HG03457 (cell line): ENCODE results near the gene MYRF.

Source experiments
- ATAC-seq: cut with Tn5 transposase; IDR thresholded peaks from one replicate; pipeline ENCODE4 v1.9.1; 2021; ENCODE audit warnings: moderate number of reproducible peaks; ENCODE audit not compliant: unreplicated experiment

Gene MYRF

DNA sequence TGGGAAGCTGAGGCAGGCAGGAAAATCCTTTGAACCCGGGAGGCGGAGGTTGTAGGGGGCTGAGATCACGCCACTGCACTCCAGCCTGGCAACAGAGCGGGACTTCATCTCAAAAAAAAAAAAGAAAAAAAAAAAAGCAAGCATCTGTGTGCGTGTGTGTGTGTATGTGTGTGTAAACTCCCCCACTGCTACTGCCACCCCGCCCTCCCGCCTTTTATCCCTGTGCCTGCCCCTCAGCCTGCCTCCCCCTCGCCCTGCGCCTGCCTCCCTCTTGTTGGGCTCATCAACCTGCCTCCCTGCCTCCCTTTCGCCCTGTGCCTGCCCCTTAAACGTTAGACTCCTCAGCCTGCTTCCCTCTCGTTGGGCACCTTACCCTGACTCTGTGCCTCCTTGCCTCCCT, 22.0 kb downstream of the MYRF start:
- ATAC-seq = no peak

DNA sequence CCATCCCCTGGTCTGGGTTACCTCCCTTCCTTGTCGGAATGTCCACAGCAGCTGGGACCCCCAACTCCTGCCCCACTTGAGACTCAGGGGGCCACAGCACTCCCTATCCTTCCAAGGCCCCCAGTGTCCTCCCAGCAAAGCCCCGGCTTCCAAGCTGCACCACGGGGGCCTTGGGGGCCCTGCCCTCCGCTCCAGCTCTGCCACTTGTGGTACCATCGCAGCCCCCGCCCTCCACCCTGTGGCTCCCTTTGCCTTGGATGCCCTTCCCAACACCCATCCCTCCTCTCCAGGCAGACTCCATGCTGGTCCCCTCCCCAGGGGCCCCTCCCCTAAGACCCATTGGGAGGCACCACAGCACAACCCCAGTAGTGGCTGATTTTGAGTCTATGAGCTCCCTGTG, 22.7 kb downstream of the MYRF start:
- no peak for ATAC-seq

DNA sequence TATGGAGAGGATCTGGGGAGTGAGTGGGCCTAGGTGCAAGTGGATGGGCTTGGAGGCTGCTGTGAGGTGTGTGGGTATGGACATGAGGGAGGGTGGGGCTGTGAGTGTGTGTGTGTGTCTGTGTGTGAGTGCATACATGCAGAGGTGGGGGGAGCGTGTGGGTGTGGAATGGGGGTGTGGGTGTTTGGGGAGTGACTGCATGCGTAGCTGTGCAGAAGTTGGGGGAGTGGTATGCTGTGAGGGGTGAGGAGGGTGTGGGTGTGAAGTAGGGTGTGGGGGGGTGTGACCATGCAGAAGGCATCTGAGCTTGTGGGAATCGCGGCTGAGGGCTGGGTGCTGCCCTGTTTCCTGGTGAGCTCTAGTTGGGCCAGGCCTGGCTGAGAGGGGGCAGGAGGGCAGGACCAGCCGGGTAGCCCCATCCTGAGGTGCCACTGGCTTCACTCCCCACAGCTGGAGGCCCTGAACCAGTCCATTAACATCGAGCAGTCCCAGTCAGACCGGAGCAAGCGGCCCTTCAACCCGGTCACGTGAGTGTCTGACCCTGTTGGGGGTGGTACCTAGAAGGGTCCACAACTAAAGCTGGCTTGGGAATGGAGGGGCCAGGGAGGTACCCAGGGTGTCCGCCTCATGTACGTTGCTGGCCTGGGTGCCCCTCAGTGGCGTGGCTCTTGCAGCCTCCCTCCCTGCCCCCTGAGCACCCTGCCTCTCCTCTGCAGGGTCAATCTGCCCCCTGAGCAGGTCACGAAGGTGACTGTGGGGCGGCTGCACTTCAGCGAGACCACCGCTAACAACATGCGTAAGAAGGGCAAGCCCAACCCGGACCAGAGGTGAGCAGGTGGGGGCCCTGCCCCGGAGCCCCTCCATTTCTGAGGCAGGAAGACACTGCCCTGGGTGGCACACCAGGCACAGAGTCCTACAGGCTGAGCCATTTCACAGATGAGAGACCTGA, 23.4 kb downstream of the MYRF start:
- ATAC-seq = no peak

DNA sequence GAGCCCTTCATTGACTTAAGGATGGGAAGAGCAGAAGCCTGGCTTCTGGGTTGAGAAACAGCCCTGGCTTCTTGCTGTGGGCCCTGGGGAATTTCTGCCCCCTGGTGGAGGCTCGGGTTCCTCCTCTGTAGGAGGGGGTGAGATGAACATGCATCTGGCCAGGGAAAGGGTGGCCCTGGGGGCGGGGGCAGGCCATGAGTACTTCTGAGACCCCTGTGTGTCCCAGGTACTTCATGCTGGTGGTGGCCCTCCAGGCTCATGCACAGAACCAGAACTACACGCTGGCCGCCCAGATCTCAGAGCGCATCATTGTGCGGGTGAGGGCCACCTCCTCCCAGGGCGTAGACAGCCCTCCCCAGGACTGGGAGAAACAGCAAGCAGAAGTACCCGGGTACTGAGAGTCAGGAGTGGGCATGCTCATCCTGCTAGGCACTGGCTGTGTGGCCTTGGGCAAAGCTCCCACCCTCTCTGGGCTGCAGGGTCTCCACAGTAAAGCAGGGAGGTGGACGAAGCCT, 24.2 kb downstream of the MYRF start:
- ATAC-seq = no peak

DNA sequence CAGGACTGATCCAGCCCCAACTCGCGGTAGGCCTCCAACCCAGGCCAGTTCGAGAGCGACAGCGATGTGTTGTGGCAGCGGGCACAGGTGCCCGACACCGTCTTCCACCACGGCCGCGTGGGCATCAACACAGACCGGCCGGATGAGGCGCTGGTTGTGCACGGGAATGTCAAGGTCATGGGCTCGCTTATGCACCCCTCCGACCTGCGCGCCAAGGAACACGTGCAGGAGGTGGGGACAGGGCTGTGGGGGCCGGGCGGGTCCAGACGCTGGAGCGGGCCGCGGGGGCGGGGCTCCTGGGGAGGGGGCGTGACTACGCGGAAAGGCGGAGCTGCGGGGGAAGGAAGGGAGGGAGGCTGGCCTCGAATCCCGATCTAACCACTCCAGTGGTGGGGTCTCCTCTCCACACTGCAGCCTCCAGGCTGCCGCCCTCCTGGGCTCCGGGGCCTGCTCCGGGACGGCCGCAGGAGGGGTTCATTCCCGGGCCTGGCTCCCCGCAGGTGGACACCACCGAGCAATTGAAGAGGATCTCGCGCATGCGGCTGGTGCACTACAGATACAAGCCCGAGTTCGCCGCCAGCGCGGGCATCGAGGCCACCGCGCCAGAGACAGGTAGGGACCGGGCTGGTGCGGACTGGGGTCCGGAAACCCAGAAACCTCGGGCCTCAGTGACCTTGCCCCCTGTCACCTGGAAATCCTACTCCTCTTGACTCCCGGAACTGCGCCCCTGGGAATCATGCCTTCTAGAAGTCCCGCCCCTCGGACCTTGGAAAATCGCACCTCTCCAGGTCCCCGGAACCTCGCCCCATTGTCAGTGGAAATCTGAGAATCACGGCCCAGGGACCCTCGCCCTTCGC, 25.0 kb downstream of the MYRF start:
- no peak for ATAC-seq

DNA sequence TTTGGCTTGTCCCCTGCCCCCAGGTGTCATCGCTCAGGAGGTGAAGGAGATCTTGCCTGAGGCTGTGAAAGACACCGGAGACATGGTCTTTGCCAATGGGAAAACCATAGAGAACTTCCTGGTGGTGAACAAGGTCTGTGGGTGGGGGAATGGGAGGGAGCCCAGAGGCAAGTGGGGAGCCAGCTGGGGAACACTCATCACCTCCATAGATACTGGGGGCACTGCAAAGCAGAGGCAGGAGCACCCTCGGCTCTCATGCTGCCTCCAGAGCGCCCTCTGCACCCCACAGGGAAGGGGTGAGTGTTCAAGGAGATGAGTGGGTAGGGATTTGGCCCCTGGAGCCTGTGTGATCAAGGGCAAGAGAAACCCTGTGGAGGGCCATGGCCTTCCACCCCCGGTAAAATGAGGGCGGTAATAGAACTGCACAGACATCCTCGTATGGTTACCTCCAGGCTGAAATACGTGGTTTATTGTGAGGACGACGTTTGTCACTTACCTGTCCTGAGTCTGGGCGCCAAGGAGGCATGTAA, 26.0 kb downstream of the MYRF start:
- no peak for ATAC-seq

DNA sequence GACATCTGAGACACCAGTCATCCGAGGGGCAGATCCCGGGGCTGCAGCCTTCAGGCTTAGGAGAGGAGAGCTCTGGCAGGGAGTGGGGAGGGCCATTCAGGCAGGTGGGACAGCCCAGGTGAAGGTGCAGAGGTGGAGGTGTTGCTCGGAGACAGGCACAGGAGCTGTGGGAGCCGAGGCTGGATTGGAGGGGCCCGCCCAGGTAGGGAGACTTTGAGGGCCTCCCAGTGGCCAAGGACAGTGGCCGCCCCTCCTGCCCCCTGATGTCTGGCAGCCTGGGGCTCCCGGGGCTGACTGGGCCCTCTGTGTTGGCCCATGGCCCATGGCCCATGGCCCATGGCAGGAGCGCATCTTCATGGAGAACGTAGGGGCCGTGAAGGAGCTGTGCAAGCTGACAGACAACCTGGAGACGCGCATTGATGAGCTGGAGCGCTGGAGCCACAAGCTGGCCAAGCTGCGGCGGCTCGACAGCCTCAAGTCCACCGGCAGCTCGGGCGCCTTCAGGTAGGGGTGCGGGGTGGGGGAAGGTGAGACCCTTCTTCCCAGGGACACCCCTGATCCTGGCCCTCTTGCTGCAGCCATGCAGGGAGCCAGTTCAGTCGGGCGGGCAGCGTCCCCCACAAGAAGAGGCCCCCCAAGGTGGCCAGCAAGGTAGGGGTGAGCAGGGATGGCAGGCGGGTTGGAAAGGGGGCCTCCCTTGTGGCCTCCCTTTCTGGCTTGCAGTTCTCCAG, 26.6 kb downstream of the MYRF start:
- no peak for ATAC-seq

DNA sequence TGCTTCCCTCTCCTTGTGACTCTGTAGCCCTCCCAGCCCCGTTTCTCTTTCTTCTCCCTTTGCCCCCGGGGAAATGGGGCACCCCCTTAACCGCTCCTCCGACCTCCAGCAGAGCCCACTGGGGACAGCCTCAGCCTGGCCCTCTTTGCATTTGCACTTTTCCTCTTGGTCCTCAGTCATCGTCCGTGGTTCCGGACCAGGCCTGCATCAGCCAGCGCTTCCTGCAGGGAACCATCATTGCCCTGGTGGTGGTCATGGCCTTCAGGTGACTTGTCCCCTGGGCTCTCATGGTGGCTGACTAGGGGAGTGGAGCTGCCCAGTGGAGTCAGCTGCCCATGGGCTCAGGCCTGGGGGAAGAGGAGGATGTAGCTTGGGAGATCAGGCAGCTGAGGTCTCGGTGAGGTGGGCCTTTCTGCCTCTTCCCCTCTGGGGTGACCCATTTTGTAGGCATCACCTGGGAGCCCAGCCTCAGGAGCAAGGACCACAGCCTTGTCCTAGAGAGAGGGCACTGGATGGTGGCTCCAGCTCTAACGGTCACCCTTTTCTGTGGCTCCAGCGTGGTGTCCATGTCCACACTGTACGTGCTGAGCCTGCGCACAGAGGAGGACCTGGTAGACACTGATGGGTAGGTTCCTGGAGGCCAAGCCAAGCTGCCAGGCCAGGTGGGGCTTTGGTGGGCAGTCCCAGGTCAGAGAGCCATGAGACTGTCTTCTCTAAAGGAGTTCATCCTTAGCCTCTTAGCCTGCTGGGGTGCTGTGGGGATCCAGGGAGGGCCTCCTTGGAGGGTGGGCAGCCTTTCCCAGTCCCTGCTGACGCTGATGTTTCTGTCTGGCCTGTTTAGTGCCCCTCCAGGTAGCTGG, 27.5 kb downstream of the MYRF start:
- no peak for ATAC-seq

DNA sequence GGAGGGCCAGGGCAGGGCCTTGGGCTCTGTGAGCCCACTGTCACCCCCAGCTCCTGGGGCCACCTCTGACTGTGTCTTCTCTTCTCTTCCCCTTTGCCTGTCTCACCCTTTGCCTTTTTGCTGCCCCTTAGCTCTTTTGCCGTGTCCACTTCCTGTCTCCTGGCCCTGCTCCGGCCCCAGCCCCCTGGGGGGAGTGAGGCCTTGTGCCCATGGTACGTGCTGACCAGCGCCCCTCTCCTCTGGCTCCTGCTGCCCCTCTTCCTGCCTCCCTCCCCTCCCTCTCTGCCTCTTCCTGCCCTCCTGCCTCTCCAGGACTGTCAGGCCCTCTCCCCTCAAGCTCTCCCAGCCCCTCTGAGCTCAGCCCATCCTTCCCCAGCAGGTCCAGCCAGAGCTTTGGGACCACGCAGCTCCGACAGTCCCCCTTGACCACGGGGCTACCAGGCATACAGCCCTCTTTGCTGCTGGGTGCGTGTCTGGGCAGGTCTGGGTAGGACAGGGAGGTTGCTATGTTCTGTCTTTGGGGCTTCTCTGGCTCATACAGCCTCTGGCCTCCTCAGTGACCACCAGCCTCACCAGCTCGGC, 28.2 kb downstream of the MYRF start:
- no peak for ATAC-seq

DNA sequence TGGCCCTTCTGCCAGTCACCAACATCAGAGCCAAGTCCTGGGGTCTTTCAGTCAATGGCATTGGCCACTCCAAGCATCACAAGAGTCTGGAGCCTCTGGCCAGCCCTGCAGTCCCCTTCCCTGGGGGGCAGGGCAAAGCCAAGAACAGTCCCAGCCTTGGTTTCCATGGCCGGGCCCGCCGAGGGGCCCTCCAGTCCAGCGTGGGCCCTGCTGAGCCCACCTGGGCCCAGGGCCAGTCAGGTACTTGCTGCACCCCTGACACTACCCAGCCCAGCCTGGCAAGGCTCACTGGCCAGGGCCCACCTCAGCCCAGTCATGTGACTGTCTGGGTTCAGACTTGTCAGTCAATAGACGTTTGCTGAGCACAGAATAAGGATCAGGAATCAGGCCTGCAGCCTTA, 29.1 kb downstream of the MYRF start:
- ATAC-seq = no peak

DNA sequence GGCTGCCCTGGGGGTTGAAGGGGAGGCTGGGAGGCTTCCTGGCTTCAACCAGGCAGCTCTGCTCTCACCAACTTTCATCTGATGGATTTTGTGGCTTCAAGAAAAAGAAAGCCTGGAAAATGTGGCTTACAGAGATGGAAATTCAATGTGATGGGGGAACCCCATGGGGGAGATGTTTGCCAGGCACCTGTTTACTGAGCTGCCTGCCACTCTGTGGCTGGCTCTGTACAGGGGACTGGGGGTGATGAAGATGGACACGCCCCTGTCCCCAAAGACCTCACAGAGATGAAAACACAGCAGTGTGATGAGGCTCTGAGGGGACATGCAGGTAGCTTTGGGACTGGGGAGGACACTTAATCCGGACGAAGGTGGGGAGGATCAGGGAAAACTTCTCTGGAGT, 29.9 kb downstream of the MYRF start:
- ATAC-seq = no peak

DNA sequence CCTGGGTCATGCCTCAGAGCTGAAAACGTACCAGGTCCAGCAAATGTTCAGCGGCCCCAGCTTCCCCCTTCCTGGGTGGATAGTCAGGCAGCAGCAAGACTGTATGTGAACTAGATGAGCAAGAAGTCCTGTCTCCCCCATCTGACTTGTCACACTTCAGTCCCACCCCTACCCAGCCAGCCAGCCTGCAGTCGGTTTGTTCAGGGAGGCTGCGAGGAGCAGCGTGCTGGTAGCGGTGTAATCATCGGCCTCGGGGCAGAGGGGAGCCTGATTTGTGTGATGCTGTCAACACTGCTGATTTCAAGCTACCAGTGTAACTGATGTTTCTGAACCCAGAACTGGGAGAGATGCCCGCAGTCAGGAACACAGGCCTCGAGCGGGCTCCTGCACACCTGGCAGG, 30.4 kb downstream of the MYRF start:
- no peak for ATAC-seq

DNA sequence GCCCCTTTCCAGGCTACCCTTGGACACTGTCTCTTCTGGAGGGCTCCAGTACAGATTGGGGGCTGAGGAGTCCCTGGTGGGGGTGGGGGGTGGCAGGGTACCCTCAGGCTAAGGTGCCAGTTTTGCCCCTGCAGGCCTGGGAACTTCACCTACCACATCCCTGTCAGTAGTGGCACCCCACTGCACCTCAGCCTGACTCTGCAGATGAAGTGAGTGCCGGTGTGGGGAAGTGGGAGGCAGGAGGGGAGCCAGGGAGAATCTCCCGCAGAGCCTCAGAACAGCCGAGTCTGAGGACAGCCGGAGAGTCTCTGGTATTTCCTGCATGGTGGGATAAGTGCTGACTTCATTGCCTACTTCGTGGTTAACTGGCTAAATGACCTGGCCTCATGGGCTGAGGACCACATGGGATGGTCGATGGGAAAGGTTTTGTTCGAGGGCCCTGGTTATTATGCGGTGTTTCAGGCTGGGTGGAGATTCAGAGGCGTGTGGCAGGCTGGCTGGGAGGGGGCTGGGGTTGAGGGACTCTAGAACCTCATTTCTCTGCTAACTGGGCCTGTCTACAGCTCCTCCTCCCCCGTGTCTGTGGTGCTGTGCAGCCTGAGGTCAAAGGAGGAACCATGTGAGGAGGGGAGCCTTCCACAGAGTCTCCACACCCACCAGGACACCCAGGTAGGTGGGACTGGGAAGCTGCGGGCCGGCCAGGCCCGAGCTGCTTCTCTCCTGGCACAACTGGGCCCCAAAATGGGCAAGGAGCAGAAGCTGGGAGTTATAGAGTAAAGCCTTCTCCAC, 31.5 kb downstream of the MYRF start:
- ATAC-seq = no peak

DNA sequence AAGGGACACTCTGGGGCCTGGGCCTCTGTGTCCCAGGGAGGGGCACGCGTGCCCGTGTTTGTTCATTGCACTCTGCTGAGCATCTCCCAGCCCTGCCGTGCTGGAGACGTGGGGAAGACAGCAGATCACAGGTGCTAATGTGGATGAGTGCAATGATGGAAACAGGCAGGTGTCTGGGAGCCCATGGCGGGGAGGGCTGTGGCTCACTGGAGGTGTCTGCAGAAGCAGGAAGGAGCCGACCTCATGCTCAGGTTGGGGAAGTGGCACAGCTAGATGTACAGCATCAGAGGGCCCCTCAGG, 32.0 kb downstream of the MYRF start:
- no peak for ATAC-seq

DNA sequence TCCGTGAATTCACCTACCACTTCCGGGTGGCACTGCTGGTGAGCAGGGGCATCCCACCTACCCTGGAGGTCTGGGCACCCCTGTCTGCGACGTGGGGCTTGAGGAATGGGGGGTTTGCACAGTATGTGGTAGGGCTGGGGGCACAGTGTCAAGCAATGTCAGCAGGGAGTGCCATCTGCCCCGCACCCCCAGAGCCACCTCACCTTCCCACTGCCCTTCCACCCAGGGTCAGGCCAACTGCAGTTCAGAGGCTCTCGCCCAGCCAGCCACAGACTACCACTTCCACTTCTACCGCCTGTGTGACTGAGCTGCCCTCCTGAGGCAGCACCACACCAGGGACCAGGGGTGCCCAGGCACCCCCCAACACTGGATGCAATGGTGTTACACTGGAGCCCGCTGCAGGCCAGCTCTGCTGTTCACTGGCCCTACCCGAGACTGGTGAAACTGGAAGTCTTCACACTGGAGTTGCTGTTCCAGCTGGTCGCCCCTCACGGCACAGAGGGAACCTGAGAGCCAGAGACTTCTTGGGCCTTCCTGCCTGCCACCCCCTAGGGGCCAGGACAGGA, 33.5 kb downstream of the MYRF start:
- no peak for ATAC-seq

DNA sequence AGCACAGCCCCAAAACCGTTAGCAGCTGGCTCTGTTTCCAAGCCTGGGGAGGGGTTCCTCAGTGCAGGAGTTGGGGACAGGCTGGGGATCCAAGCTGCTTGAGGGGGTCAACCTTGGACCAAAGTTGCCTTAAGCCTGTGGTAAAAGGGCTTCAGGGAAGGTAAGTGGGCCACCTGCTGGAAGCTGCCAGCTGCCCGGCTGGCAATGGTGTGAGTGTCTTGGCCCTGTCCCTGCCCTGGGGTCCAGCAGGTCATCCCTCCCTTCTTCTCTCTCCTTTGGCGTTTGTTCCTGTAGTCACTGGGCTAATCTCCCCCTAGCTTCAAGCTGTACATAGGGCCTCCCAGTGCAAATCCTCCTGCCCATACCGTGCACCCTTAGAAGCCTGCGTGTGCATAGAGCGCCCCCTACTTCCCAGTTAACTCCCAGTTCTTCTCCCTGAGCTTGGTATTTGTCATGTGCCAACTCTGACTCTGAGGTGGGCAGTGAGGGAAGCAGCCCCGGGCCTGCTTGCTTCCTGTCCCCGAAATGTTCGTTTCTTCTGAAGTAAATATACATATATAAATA, 35.6 kb downstream of the MYRF start:
- ATAC-seq = no peak

DNA sequence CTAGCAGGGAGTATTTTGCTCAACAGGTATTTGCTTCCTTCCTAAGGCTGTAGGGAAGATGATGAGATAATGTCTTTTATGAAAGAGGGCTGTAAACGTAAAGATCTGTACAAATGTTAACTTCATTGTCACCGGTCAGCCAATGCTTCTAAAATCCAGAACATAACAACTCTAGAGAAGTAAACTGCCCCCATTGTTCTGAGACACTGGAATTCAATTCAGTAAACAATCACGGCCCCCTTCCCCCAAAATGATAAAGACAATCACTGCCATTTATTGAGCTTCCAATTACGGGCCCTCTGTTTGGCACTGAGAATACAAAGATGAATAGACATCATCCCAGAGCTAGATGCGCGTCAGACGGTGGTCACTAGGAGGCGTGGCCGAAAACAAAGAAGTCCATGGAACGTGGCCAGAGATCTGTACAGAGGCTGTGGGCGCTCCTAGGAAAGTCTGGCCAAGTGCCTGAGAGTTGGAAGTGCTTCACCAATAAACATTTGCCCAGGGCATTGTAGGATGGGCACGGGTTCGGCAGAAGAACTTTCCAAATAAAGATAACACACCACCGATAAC, 39.4 kb downstream of the MYRF start:
- no peak for ATAC-seq
